Raji (cell line): ENCODE data around the gene CBX4.

ENCODE experiments used
- POLR2A ChIP-seq: IDR thresholded peaks from 2 replicates; pipeline ENCODE4 v1.6.1; 2011; ENCODE audit warnings: low read depth, low read length, control low read depth; ENCODE audit not compliant: insufficient read depth

Gene CBX4

GRCh38 chr17:79797492-79798298, 41.5 kb downstream of the CBX4 start:
- no peak for TF ChIP-seq POLR2A

GRCh38 chr17:79796763-79797491, 42.3 kb downstream of the CBX4 start, which contains the start of gene CBX8:
Gene CBX8, minus strand, starts transcription at chr17:79797077. Its CDS starts 79 bp downstream, at chr17:79796998.
- TF ChIP-seq POLR2A: peak; percentile 79

DNA sequence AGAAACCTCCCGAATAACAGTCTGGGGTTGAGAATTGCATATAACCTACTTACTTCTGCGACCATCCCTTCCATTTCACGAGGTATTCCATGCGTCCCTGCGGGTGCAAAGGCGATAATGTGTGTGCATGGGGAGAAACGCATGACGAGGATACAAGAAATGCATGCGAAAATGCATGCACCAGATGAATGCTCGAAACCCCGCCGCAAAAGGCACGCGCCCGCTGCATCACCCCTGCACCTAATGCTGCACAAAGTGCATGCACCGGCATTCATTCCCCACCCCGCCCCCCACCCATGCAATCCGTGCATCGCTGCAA, 42.8 kb downstream of the CBX4 start:
- no peak for TF ChIP-seq POLR2A

- no peak for TF ChIP-seq POLR2A
Observed at GRCh38 chr17:79795795-79796443, 43.3 kb downstream of the CBX4 start.

GRCh38 chr17:79794659-79795511, 44.4 kb downstream of the CBX4 start:
- TF ChIP-seq POLR2A: no peak

DNA sequence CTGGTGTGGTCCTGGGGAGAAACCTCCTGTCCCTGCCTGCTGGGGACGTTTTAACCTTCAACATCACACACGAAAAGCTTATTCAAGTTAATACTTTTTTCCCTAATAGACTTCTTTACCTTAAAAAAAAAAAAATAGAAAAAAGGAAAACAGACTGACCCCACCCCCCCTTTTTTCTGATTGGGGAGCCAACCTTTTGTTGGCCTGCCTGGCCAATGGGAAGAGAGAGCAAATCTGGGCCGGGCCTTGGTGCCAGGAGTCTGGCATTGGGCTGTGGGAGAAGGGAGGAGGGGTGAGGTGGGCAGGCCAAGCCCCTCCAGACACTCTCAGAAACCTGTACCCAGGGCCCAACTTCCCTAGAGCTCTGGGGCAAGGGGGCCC, 45.3 kb downstream of the CBX4 start:
- no peak for TF ChIP-seq POLR2A

DNA sequence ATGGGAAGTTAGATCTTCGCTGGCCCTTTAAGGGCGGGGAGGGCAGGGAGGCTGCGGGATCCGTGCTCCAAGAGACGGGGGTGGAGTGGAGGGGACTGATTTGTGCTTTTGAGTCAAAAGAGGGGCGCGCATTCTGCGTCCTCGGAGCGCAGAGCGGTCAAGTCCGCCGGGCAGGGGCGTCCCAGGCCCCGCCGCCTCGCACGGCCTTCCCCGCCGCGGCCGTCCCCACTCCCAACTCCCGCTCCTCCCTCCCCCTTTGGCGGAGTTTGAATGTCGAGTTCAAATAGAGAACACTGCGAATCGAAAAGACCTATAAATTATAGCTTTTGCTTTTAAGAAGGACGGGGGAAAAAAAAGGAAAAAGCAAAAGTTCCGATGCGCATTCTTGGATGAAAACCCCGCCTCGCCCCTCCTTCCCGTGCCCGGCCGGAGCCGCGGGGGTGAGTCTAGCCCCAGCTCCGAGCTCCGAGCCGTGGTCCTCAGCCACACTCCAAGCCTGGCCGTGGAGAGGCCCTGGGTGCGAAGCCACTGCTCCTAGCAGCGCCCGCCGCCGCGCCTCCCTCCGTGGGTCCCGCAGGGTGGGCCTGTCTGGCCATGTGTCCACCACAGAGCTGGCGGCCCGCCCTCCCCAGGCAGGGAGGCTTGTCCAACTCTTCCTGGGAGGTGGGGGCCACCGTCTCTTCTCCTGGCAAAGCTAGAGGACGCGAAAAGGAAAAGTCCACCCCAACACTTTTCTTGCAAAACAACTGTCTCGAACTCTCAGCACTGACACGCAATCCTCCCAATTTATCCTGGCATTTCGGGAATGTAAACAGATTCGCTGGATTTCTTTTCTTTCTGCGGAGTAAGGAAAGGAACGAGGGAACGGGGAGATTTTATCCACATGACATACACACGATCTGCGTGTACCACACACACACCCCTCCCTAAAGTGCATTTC, 46.0 kb downstream of the CBX4 start:
- no peak for TF ChIP-seq POLR2A

- TF ChIP-seq POLR2A: no peak
Observed at GRCh38 chr17:79792341-79792871, 46.8 kb downstream of the CBX4 start.

- TF ChIP-seq POLR2A: no peak
Observed at GRCh38 chr17:79791735-79792161, 47.5 kb downstream of the CBX4 start.

DNA sequence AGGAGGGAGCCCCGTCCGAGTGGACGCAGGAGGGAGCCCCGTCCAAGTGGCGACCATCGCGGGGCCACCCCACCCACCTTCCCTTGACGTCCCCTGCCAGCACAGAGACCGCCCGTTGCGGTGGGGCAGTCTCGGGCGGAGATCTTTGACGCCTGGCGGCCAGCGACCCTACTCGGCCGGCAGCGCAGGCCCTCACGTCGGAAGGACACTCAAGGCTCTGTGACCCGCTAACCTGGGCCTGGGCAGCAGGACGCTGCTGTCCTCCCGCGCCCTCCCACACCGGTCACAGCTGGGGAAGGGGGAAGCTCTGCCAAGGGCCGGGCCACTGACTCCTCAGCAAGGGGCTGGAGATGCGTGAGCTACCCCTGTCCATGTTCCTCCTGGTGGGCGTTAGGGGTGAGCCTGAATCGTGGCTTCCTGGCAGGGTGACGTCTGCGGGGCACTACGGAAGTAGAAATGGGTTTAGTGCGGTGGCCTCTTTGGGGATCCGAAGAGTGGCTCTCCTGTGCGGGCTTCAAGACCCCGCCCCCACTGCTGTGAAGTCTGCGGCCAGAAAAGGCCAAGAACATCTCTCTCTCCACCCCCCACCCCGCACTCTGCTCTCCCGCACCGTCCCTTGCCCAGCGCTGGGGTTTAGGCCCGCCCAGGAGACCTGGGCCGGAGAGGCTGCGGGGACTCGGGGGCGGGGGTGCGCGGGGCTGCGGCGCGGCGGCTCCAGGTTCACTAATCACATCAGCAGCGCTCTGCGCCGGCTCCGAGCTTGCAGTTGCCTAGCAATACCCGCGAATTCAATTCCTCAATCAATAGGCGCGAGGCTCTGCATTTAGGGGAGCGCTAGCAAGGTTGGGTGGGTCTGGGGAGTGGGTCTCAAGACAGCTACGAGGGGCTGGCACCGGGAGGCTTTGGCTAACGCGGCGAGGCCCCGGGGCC, 48.2 kb downstream of the CBX4 start:
- no peak for TF ChIP-seq POLR2A

GRCh38 chr17:79789943-79790804, 49.1 kb downstream of the CBX4 start:
- no peak for TF ChIP-seq POLR2A
